ENCODE measurements around the gene ABCD3.
"Not testable (repeated sequence)": the region's sequence is repeated elsewhere in the genome, so short reads cannot be mapped to it uniquely, and the experiment has no call there.

Gene ABCD3

DNA sequence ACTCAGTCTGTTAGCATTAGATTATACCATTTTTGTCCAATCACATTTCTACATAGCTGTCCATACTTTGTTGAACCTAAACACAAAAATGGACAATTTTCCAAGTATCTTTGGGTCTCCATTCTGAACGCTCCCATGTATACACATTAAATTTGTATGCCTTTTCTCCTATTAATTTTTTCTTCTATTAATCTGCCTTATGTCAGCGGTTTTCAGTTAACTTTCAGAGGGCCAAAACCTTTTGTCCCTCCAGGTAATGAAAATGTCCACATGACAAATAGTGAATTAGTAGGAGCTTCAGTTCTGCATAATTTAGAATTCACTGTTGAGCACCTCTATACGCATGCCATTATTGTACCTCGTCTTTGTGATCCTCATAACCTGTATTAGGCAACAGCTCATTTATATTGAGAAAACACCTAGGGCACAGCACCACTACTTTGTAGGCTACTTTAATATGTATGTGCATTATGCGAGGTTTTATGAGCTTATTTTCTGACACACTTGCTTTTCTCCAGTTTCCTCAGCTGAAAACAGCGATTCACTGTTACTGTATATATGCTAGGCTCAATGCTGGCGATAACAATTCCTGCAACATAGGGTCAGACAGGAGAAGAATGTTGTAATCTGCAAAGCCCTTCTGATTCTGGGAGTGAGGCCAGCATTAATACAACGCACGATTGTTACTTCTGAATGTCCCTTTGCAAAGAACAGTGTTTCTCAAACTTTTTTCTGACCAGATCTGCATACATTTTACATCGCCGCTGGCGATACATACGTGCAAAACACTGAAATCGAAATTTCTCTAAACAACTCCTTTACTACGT is 1.1 kb upstream of the ABCD3 start:
- DNase-seq: no peak

DNA sequence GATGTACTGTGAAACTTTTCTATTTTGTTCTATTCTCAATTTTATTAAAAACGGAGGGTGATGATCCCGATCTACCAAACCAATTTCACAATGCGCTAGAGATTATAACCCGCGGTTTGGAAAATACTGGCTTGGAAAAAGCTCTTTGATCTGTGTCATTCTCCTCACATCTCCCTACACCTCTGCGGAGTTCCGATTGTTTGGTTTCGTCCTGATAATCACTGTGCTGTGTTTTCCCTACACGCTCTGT is 536 bp upstream of the ABCD3 start:
- no peak for DNase-seq

DNA sequence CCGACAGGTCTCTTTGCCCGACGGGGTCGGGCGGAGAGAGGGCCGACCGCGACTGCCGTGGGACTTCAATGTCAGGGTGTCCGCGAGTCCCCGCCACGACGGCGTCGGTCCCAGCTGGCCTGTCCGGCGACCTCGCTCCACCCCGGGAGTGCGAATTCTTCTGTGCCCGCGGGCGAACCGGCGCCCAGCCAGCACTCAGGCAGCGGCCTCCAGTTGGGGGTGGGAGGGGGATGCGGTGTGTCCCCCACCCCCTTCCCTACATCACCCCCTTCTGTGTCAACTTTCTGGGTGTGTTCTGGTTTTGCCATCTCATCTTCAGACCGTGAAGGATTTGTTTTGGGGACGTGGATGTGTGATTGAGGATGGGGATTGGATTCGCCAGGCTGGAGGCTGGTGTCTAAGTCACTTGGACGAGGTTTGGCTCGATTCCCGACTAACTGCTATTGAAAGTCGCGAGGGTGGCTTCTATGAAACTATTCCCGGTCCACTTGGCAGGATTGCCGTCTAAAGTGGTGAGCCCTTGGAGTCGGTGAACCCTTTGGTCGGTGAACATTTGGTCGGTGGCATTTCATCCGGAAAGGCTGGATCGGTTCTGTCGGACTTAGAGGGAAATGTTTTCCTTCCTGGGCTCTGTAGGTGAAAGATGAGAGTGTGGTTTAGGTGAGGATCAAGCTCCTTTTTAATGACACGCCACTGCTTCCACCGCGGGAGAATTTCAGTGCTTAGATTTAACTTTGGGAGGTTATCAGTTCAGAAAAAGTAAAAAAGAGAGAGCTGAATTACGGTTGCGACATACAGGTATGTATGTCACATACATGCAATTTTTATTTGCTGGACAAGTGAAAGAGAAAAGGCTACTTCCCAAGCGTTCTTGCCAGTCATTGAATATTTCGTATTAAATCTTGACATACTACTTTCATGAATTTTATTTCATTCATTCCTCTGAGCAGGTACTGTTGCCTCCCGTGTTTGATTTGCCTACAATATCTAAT is 771 bp downstream of the ABCD3 start:
- DNase-seq: no peak

DNA sequence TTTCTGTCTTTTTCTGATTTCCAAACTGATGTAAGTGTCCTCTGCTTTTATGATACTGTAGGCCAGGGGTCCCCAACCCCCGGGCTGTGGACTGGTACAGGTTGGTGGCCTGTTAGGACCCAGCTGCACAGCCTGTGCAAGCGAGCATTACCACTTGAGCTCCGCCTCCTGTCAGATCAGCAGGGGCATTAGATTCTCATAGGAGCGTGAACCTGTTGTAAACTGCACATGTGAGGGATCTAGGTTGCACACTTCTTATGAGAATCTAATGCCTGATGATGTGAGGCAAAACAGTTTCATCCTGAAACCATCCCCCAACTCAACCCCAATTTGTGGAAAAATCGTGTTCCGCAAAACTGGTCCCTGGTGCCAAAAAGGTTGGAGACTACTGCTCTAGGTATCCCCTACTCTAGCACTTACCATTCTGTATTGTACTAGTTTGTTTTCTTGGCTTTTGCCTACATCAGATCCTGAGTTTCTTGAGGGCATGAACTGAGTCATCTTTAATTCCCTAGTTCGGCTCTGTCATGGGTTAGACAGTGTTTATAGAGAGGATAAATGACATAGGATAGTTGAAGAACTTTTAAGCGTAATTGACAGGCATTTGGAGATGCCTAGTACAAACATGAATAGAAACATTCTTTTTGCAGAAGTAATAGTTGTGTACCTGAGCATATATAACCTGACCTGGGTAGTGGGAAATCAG is 4.1 kb downstream of the ABCD3 start:
- DNase-seq: no peak

DNA sequence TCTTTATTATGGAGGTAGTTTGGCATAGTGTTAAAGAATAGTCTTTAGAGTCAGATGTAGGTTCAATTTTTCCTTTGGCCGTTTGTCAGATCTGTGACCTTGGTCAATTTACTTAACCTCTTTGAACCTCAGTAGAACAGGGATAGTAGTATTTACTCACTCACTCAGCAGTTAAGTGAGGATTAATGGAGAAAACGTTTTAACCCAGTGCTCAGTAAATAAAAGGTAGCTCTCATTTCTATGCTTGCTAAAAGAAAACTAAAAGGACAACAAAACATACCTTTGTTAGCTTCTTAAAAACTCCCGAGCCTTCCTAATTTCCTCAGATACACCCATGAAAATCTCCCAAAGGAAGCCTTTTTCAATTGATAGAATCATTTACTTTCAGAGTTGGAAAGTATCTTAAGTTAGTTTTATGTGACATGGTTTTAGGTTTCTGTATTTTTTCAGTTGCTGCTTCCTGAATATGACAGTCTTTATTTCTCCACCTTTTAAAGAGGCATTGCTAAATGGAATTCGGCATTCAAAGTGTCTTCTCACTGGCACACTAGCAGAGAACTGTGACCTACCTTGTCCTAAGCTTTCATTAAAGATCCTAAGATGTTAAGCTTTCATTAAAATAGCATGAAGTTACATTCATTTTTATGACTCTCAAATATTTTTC is 7.8 kb downstream of the ABCD3 start:
- DNase-seq: no peak

DNA sequence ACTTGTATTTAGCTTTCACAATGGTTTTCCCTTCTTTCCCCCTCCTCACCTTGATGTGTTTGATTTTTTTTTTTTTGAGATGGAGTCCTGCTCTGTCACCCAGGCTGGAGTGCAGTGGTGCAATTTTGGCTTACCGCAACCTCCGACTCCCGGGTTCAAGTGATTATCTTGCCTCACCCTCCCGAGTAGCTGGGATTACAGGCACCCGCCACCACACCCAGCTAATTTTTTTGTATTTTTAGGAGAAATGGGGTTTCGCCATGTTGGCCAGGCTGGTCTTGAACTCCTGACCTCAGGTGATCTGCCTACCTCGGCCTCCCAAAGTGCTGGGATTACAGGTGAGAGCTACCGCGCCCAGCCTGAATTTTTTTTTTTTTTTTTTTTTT is 8.3 kb downstream of the ABCD3 start:
- DNase-seq: not testable (repeated sequence)

DNA sequence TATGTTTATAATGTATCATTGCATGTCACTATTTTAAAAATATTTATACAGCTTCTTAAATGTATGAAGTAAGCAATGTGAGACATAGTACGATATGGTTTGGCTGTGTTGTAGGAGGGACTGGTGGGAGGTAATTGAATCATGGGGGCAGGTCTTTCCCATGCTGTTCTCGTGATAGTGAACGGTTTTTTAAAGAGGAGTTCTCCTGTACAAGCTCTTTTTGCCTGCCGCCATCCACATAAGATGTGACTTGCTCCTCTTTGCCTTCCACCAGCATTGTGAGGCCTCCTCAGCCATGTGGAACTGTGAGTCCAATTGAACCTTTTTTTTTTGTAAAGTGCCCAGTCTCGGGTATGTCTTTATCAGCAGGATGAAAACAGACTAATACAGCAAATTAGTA is 10.3 kb downstream of the ABCD3 start:
- DNase-seq: no peak

DNA sequence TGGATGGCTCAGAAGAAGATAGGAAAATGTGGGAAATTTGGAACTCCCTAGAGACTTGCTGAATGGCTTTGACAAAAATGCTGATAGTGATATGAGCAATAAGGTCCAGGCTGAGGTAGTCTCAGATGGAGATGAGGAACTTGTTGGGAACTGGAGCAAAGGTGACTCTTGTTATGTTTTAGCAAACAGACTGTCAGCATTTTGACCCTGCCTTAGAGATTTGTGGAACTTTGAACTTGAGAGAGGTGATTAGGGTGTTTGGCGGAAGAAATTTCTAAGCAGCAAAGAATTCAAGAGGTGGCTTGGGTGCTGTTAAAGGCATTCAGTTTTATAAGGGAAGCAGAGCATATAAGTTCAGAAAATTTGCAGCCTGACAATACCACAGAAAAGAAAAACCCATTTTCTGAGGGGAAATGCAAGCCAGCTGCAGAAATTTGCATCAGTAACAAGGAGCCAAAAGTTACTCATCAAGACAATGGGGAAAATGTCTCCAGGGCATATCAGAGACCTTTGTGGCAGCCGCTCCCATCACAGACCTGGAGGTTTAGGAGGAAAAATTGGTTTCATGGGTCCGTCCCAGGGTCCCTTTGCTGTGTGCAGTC is 10.8 kb downstream of the ABCD3 start:
- DNase-seq: not testable (repeated sequence)

DNA sequence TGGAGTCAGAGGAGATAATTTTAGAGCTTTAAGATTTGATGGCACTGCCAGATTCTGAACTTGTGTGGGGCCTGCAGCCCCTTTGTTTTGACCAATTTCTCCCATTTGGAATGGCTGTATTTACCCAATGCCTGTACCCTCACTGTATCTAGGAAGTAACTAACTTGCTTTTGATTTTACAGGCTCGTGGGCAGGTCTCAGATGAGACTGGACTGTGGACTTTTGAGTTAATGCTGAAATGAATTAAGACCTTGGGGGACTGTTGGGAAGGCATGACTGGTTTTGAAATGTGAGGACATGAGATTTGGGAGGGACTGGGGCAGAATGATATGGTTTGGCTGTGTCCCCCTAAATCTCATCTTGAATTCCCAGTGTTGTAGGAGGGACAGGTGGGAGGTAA is 11.9 kb downstream of the ABCD3 start:
- not testable (repeated sequence) for DNase-seq

DNA sequence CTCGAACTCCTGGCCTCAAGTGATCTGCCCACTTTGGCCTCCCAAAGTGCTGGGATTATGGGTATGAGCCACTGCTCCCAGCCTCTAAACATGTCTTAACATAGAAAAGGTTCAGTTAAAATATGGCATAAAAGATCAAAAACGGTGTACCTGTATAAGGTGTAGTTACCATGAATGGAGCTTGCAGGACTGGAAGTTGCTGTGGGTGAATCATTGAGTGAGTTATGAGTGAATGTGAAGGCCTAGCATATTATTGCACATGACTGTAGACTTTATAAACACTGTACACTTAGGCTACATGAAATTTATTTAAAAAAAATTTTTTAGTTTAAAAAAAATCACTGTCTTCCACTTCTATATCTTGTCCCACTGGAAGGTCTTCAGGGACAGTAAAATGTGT is 15.7 kb downstream of the ABCD3 start:
- DNase-seq: no peak

DNA sequence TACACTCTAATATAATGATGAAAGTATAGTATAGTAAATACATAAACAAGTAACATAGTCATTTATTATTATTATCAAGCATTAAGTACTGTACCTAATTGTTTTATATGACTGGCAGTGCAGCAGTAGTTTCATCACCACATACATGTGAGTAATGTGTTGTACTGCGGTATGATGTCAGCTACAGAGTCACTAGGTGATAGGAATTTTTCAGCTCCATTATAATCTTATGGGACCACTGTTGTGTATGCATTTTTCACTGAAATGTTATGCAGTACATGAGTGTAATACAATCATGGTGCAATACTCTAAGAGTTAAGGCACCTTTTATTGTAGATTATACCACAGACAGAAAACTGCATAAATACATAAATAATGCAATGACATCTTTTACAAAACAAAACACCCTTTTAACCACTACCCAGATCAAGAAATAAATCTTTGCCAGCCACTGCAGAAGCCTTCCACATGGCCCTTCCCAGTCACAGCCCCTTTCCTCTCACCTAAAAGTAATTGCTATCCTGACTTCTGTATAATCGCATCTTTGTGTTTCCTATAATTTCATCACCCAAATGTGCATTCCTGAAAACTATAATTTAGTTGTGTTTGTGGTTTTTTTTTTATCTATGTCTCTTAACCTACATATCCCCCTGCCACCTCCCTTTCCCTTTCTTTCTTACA is 16.3 kb downstream of the ABCD3 start:
- DNase-seq: no peak

DNA sequence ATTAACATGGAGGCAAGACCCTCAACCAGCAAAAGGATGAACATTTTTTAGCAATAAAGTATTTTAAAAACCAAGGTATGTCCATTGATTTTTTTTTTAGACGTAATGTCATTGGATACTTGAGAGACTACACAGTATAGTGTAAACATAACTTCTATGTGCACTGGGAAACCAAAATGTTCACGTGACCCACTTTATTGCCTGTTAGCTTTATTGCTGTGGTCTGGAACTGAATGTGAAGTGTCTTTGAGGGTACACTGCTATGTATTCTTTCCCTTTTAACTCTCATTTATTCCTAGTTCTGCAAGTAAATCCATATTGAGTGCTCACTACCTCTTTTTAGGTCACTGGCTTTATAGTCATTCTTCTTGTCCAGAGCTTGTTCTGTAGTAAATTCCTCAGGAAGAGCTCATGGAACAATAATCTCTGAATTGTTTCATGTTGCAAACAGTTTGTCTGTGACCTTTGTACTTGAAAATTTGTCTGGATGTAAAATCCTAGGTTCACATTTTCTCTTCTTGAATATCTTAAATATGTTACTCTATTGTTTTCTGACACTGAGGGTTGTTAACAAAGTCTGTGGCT is 20.6 kb downstream of the ABCD3 start:
- no peak for DNase-seq

DNA sequence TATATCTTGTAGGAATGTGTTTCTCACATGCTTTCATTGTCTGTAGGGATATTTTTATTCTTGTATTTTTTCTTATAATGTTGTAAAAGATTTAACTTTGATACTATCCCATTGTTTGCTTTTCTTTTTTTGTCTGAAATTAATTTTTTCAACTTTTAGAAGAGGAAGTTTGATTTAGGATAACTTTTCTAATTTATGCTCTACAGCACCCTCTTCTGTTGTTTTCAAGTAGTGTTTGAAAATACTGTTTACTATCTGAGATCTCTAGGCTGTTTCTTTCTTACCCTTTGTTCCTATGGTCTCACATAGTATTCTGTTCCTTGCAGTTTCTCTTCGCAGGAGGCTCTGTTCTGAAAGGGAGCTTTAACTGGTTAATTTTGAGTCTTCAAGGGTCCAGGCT is 21.9 kb downstream of the ABCD3 start:
- DNase-seq: no peak

DNA sequence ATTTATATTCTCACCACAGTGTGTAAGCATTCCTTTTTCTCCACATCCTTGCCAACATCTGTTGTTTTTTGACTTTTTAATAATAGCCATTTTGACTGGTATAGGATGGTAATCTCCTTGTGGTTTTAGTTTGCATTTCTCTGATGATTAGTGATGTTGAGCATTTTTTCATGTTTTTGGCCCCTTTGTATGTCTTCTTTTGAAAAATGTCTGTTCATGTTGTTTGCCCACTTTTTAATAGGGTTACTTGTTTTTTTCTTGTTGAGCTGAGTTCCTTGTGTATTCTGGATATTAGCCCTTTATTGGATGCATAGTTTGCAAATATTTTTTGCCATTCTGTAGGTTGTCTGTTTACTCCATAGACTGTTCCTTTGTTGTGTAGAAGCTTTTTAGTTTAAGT is 24.9 kb downstream of the ABCD3 start:
- DNase-seq: not testable (repeated sequence)

DNA sequence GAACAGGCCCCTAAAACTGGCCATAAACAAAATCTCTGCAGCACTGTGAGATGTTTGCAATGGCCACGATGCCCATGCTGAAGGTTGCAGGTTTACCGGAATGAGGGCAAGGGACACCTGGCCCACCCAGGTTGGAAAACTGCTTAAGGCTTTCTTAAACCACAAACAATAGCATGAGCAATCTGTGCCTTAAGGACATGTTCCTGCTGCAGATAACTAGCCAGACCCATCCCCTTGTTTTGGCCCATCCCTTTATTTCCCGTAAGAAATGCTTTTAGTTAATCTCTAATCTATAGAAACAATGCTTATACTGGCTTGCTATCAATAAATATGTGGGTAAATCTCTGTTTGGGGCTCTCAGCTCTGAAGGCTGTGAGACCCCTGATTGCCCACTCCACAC is 26.6 kb downstream of the ABCD3 start:
- DNase-seq: not testable (repeated sequence)

DNA sequence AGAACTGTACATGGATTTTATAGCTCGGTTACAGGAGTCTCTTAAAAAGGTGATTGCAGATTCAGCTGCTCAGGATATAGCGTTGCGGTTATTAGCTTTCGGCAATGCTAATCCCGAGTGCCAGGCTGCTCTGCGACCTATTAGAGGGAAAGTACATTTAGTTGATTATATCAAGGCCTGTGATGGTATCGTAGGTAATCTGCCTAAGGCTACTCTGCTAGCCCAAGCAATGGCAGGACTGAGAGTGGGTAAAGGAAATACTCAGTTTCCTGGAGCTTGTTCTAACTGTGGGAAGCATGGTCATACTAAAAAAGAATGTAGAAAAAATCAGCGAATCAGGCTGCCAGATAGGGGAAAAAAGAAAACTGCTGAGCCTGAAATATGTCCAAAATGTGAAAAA is 27.5 kb downstream of the ABCD3 start:
- DNase-seq: not testable (repeated sequence)

DNA sequence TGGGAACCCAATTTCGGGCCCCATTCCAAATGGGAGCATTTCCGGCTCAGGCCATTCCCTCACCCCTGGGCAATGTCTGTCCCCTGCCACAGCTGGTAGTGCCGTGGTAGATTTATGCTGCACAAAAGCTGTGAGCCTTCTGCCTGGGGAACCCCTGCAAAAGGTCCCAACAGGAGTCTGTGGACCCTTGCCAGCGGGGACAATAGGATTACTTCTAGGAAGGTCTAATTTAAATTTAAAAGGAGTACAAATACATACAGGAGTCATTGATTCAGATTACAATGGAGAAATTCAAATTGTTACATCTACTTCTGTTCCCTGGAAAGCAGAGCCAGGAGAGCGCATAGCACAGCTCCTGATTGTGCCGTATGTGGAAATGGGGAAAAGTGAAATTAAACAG is 28.0 kb downstream of the ABCD3 start:
- not testable (repeated sequence) for DNase-seq

DNA sequence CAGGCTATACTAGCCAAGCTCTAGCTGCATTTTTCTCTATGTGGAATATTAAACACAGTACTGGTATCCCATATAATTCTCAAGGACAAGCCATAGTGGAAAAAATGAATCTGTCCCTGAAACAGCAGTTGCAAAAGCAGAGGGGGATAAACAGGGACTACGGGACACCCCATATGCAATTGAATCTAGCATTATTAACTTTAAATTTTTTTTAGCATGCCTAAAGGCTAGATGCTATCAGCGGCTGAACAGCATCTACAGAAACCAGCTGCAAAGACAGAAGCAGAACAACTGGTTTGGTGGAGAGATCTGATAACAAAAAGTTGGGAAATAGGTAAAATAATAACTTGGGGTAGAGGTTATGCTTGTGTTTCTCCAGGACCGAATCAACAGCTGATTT is 30.6 kb downstream of the ABCD3 start:
- DNase-seq: not testable (repeated sequence)

DNA sequence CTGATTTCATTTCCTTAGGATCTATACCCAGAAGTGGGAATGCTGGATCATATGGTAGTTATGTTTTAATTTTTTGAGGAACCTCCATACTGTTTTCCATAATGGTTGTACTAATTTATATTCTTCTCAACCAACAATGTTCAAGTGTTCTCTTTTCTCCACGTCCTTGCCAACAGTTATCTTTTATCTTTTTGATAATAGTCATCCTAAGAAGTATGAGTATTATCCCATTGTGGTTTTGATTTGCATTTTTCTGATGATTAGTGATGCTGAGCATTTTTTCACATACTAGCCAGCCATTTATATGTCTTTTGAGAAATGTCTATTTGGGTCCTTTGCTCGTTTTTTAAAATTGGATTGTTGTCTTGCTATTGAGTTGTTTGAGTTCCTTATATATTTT is 38.5 kb downstream of the ABCD3 start:
- no peak for DNase-seq

DNA sequence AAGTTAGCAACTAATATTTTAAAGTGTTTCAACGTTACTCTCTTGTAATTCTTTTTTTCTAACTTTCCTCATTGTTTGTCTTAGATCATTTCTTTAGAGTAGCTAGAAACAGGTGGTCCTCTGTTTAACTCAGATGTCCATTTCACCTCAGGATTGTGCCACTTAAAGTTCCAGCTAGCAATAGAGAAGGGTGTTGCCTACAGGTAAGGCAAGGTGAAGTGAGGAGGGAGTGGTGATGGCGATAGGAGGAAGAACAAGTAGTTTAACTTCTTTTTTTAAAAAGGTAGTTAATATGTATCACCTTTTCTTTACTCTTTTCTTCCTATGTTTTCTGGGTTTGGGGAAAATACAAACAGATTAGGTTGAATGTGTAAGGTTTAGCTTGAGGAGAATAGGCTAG is 44.4 kb downstream of the ABCD3 start:
- DNase-seq: no peak

DNA sequence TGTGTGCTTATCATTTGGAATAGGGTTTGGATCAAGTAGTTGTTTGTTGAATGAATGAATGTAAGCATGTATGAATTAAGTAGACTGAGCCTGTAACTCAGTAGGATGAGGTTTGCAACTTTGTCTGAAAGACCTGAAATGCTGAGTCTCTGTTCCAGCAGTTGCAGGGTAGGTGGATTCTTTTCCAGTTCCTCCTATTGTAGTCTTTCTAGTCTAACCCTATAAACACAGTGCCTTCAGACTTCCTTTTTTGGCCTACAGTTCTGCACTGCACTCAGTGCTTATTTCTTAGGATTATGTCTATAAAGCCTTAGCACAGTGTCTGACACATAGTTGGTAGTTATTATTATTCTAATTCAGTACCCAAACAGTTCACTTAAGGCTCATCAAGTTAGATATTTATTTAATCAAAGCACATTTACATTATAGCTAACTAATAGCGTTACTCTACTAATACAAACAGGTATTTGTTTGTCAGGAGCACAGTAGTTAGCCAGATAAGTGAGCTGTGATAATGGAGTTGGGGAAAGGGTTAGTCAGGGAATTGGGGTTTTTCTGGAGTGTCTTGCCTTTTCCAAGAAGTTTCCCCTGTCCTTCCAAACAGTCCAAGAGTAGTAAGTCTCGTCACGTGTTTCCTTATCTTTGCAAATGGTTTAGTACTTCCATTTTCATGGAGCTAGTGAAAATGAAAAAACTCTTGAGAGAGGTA is 45.0 kb downstream of the ABCD3 start:
- DNase-seq: no peak

Data from NCI-H2171 (cell line).